Erythroblast (primary cell): ENCODE results near the gene TP53I13.

Experiments used
- GATA1 ChIP-seq: IDR thresholded peaks from 2 replicates; pipeline ENCODE4 v1.6.1; 2011; ENCODE audit warnings: low read depth, mild to moderate bottlenecking, control low read depth, low read length, moderate library complexity
- POLR2A ChIP-seq: IDR thresholded peaks from 2 replicates; pipeline ENCODE4 v1.6.1; 2011; ENCODE audit warnings: mild to moderate bottlenecking, low read length

- TF ChIP-seq POLR2A, result no peak
- TF ChIP-seq GATA1, result no peak
Measured at GRCh38 chr17:29565643-29566472, 2.6 kb upstream of the TP53I13 start.
